Measurements from ENCODE around the gene WSCD1.

DNA sequence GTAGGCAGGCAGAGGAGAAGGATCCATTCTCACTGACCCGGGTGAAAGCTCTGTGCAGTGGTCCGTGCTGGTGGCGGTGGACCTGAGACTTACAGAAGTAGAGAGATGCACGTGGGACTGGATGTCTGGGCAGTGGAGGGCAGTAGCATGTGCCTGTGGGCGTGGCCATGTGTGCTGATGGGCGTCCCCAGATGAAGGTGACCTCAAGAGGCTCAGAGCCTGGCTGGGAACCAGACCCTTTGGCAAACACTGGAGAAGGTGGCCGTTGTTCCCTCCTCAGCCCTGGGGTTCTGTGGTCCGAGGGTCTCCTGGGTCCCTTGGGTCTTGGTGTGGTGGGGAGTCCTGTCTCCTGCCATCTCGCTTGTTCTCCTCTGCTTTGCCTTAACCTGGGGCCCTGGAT, 15.6 kb downstream of the WSCD1 start:
- TF ChIP-seq, protein P1, sequence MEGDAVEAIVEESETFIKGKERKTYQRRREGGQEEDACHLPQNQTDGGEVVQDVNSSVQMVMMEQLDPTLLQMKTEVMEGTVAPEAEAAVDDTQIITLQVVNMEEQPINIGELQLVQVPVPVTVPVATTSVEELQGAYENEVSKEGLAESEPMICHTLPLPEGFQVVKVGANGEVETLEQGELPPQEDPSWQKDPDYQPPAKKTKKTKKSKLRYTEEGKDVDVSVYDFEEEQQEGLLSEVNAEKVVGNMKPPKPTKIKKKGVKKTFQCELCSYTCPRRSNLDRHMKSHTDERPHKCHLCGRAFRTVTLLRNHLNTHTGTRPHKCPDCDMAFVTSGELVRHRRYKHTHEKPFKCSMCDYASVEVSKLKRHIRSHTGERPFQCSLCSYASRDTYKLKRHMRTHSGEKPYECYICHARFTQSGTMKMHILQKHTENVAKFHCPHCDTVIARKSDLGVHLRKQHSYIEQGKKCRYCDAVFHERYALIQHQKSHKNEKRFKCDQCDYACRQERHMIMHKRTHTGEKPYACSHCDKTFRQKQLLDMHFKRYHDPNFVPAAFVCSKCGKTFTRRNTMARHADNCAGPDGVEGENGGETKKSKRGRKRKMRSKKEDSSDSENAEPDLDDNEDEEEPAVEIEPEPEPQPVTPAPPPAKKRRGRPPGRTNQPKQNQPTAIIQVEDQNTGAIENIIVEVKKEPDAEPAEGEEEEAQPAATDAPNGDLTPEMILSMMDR (IDR thresholded peaks at IDR 0.05), result no peak
- TF ChIP-seq POLR2A (IDR thresholded peaks at IDR 0.05), result no peak
- no peak for TF ChIP-seq POLR2AphosphoS5 (IDR thresholded peaks at IDR 0.05)
